Measurements from ENCODE around the gene SYAP1.

- TF ChIP-seq POLR2AphosphoS5 (IDR thresholded peaks at IDR 0.05) (no peak), POLR2A (IDR thresholded peaks at IDR 0.05) (no peak), CTCF (IDR thresholded peaks at IDR 0.05) (no peak)
Observed at GRCh38 chrX:16714504-16714903, 4.9 kb upstream of the SYAP1 start.
